H9 (cell line): Measurements from ENCODE around the gene CT47A7. TPM values are rescaled to one million over a fixed set of nuclear protein-coding genes. Genes with fewer than 3 reads are reported as not detected.

Experiments
- total RNA-seq: library from RNA; stranded (reverse); gene quantifications from 2 replicates; pipeline ENCODE4 v1.2.1, GENCODE V29; 2021

Gene CT47A7
- total RNA-seq, 1 experiment from 2014 or later = not detected

Other genes with a start within 250 kb of the CT47A7 start
- not detected in 2 replicates for gene CT47B1, start 80.7 kb downstream of the CT47A7 start, total RNA-seq
- gene CT47A11, start 19.4 kb downstream of the CT47A7 start, total RNA-seq = not detected in 2 replicates
- gene CT47A10, start 14.6 kb downstream of the CT47A7 start, total RNA-seq = not detected in 2 replicates
- gene CT47A9, start 9.7 kb downstream of the CT47A7 start, total RNA-seq = not detected in 2 replicates
- not detected in 2 replicates for gene CT47A8, start 4.9 kb downstream of the CT47A7 start, total RNA-seq
- gene CT47A6, start 4.9 kb upstream of the CT47A7 start, total RNA-seq = not detected in 2 replicates
- not detected in 2 replicates for gene CT47A5, start 9.7 kb upstream of the CT47A7 start, total RNA-seq
- gene CT47A4, start 14.6 kb upstream of the CT47A7 start, total RNA-seq = not detected in 2 replicates
- gene CT47A3, start 19.5 kb upstream of the CT47A7 start, total RNA-seq = not detected in 2 replicates
- gene CT47A2, start 24.3 kb upstream of the CT47A7 start, total RNA-seq = not detected in 2 replicates
- not detected in 2 replicates for gene CT47A1, start 29.2 kb upstream of the CT47A7 start, total RNA-seq
- 0.99 and 1.0 TPM in 2 replicates for gene GLUD2, start 91.0 kb upstream of the CT47A7 start, total RNA-seq